ENCODE results near the gene PARP4.

The PARP4 gene

GRCh38 chr13:24540236-24541126 lies 27.9 kb upstream of the PARP4 start:
- Histone ChIP-seq H3K4me2 (peak overlapping the region in 8 of 11 experiments; percentile 76 to 91 (median 82); a peak in 12 of 22 replicates), H4K20me1 (peaks cover 0 to 7% (median 0%) of the 10 kb centered on the region in 11 experiments; a peak in 3 of 22 replicates), H3K27me3 (peaks cover 30 to 41% (median 35%) of the 10 kb centered on the region in 11 experiments), H3K4me1 (peaks cover 0 to 8% (median 5%) of the 10 kb centered on the region in 10 experiments; a peak in 9 of 20 replicates), H3K36me3 (no peaks in the 10 kb centered on the region), H3K27ac (no peak overlapping the region), H3K9me3 (replicated peaks in 1 of 11) (no peaks in the 10 kb centered on the region), H3K4me3 (no peak overlapping the region), H3K9ac (no peak overlapping the region)
- no peak for TF ChIP-seq Cebpa-rat (IDR thresholded peaks at IDR 0.05)

- peaks cover 0 to 7% (median 0%) of the 10 kb centered on the region in 11 experiments; a peak in 3 of 22 replicates for H4K20me1 ChIP-seq
- no peak overlapping the region for H3K27ac ChIP-seq
- no peak overlapping the region for H3K9ac ChIP-seq
- H3K4me1 ChIP-seq, result peaks cover 0 to 8% (median 5%) of the 10 kb centered on the region in 10 experiments; a peak in 9 of 20 replicates
- TF ChIP-seq Cebpa-rat (IDR thresholded peaks at IDR 0.05), result no peak
- no peaks in the 10 kb centered on the region for H3K9me3 ChIP-seq (replicated peaks in 1 of 11)
- no peak overlapping the region for H3K4me2 ChIP-seq
- no peaks in the 10 kb centered on the region for H3K36me3 ChIP-seq
- H3K4me3 ChIP-seq, result no peak overlapping the region
- H3K27me3 ChIP-seq, result peaks cover 30 to 41% (median 35%) of the 10 kb centered on the region in 11 experiments
These were observed 27.1 kb upstream of the PARP4 start for GRCh38 chr13:24539500-24540165.

DNA sequence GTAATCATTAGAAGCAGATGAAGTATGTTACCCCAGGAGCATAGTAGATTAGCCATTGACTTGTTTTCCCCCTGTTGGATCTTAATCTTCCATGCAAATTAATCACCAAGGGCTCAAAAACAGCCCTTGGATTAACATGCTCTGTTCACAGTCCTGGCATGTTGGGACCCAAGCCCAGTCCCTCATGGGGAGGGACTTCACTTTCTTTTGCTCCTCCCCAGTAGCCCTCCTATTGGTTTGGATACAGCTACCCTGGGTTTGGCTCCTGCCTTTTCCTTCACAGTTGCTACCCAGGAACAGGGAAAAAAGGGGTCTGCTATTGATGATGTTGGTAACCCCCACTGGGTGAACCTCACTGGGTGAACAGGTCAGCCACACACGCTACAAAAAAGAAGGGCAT lies 16.9 kb upstream of the PARP4 start:
- TF ChIP-seq Cebpa-rat (IDR thresholded peaks at IDR 0.05), result no peak
- no peaks in the 10 kb centered on the region for H4K20me1 ChIP-seq

GRCh38 chr13:24528816-24529398 lies 16.3 kb upstream of the PARP4 start:
- no peaks in the 10 kb centered on the region for H3K4me1 ChIP-seq
- no peak overlapping the region for H3K4me2 ChIP-seq
- no peaks in the 10 kb centered on the region for H3K27me3 ChIP-seq
- H4K20me1 ChIP-seq, result no peaks in the 10 kb centered on the region
- H3K4me3 ChIP-seq, result no peak overlapping the region
- no peak overlapping the region for H3K27ac ChIP-seq
- TF ChIP-seq Cebpa-rat (IDR thresholded peaks at IDR 0.05), result no peak
- no peaks in the 10 kb centered on the region for H3K36me3 ChIP-seq
- no peak overlapping the region for H3K9ac ChIP-seq
- no peaks in the 10 kb centered on the region for H3K9me3 ChIP-seq (replicated peaks in 1 of 11)

More for the DNA sequence above, 16.9 kb upstream of the PARP4 start:
- Histone ChIP-seq H3K36me3 (no peaks in the 10 kb centered on the region), H3K4me3 (no peak overlapping the region), H3K9me3 (replicated peaks in 1 of 11) (no peaks in the 10 kb centered on the region), H3K4me2 (no peak overlapping the region), H3K9ac (no peak overlapping the region), H3K4me1 (no peaks in the 10 kb centered on the region), H3K27me3 (no peaks in the 10 kb centered on the region), H3K27ac (no peak overlapping the region)

DNA sequence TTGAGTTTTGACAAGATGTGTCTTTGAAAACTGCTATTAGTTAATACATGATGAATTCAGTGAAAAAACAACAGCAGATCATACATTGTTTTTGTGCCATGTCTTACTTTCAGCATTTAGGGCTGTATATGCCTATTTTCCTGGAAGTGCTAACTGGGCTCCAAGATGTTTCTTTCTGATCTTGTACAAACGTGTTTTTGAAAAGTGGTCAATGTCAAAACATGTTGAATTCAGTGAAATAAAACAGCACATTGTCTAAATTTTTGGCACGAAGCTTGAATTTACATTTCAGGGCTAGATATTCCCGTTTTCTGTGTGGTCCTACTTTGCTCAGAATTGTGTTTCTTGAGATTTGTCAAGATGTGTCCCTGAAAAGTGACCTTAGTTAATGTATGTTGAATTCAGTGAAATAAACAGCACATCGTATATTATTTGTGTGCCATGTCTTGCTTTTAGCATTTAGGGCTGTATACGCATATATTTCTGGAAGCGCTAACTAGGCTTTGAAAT lies 14.7 kb upstream of the PARP4 start:
- Histone ChIP-seq H3K9ac (no peak overlapping the region), H3K27ac (no peak overlapping the region)
- no peak for TF ChIP-seq Cebpa-rat (IDR thresholded peaks at IDR 0.05)

GRCh38 chr13:24520733-24521132 lies 8.2 kb upstream of the PARP4 start:
- Histone ChIP-seq H3K27ac (no peak overlapping the region), H3K36me3 (no peaks in the 10 kb centered on the region), H3K4me2 (no peak overlapping the region), H4K20me1 (no peaks in the 10 kb centered on the region), H3K9ac (no peak overlapping the region), H3K27me3 (no peaks in the 10 kb centered on the region), H3K4me1 (no peaks in the 10 kb centered on the region), H3K9me3 (replicated peaks in 1 of 11) (no peaks in the 10 kb centered on the region), H3K4me3 (no peak overlapping the region)
- TF ChIP-seq Cebpa-rat (IDR thresholded peaks at IDR 0.05), result no peak

More for the DNA sequence above, 14.7 kb upstream of the PARP4 start:
- Histone ChIP-seq H3K9me3 (replicated peaks in 1 of 11) (no peaks in the 10 kb centered on the region), H4K20me1 (no peaks in the 10 kb centered on the region), H3K36me3 (no peaks in the 10 kb centered on the region), H3K4me2 (no peak overlapping the region), H3K27me3 (no peaks in the 10 kb centered on the region), H3K4me3 (no peak overlapping the region), H3K4me1 (no peaks in the 10 kb centered on the region)

- TF ChIP-seq Cebpa-rat (IDR thresholded peaks at IDR 0.05), result no peak
- Histone ChIP-seq H3K4me3 (no peak overlapping the region), H3K9ac (no peak overlapping the region), H3K27me3 (no peaks in the 10 kb centered on the region), H3K27ac (no peak overlapping the region), H3K4me2 (no peak overlapping the region), H3K36me3 (no peaks in the 10 kb centered on the region), H4K20me1 (no peaks in the 10 kb centered on the region), H3K4me1 (peaks cover 0 to 7% (median 5%) of the 10 kb centered on the region in 10 experiments; a peak in 10 of 20 replicates), H3K9me3 (replicated peaks in 1 of 11) (no peaks in the 10 kb centered on the region)
These were observed 4.3 kb upstream of the PARP4 start for GRCh38 chr13:24516919-24517318.

- no peak for TF ChIP-seq Cebpa-rat (IDR thresholded peaks at IDR 0.05)
- Histone ChIP-seq H3K4me3 (peak overlapping the region; percentile 77 to 94 (median 88)), H3K36me3 (peaks cover 10 to 20% (median 15%) of the 10 kb centered on the region in 11 experiments; a peak in 21 of 22 replicates), H3K9ac (peak overlapping the region; percentile 82 to 96 (median 91)), H3K27me3 (no peaks in the 10 kb centered on the region), H4K20me1 (peaks cover 4 to 35% (median 16%) of the 10 kb centered on the region in 11 experiments; a peak in 15 of 22 replicates), H3K4me1 (peaks cover 9 to 34% (median 22%) of the 10 kb centered on the region in 10 experiments), H3K4me2 (peak overlapping the region; percentile 89 to 99 (median 96)), H3K27ac (peak overlapping the region; percentile 86 to 98 (median 93)), H3K9me3 (replicated peaks in 1 of 11) (peaks cover 0 to 7% (median 0%) of the 10 kb centered on the region in 11 experiments; a peak in 6 of 22 replicates)
These were observed 283 bp upstream of the PARP4 start for GRCh38 chr13:24512908-24513213.

DNA sequence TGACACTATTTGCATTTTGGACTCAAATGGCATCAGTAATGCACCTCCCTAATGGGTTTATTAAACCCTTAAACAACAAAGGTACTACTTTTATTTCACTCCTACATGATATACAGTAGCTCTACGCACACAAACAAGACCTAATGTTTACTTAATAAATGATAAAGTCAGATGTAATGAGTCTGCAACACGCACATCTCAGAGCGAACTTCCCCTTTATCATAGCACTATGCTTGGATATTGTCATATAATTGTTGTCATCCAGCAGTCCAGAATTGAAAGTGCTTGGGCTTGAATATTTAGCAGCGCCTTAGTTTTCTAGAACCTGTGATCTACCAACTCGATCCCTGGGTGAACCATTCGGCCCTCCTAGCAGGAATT lies 772 bp downstream of the PARP4 start:
- H3K27ac ChIP-seq, result peak overlapping the region; percentile 86 to 98 (median 93)
- H3K27me3 ChIP-seq, result no peaks in the 10 kb centered on the region
- H4K20me1 ChIP-seq, result peaks cover 9 to 46% (median 25%) of the 10 kb centered on the region in 11 experiments; a peak in 16 of 22 replicates
- H3K9ac ChIP-seq, result peak overlapping the region; percentile 82 to 96 (median 91)
- H3K4me1 ChIP-seq, result peaks cover 9 to 34% (median 22%) of the 10 kb centered on the region in 10 experiments
- no peak for TF ChIP-seq Cebpa-rat (IDR thresholded peaks at IDR 0.05)
- peaks cover 0 to 17% (median 10%) of the 10 kb centered on the region in 11 experiments; a peak in 17 of 22 replicates for H3K9me3 ChIP-seq (replicated peaks in 1 of 11)
- peak overlapping the region; percentile 77 to 94 (median 88) for H3K4me3 ChIP-seq
- H3K36me3 ChIP-seq, result peaks cover 20 to 31% (median 25%) of the 10 kb centered on the region in 11 experiments
- H3K4me2 ChIP-seq, result peak overlapping the region; percentile 89 to 99 (median 96)

Measured in BLaER1 treated with 17β-estradiol and CSF1 and Interleukin-3, amounts not matched to agents 10 nM and 100 nM (cell line).